CD14-positive monocyte (primary cell): ENCODE measurements around the gene USP3. TPM values are rescaled to one million over a fixed set of nuclear protein-coding genes. Genes with fewer than 3 reads are reported as not detected.

Experiments used
- DNase-seq, 3 donors: peaks; one replicate each; pipeline ENCODE4 v3.0.0-alpha.2; 2011 to 2022
- H2AFZ ChIP-seq: 2 replicates; pipeline ENCODE4 v1.6.0; 2012; ENCODE audit warnings: mild to moderate bottlenecking, low read depth, low read length, inconsistent platforms; ENCODE audit not compliant: insufficient read depth, poor library complexity, severe bottlenecking
- H3K27ac ChIP-seq, 2 donors: 1 replicate in 1 of 2; 2 replicates in 1 of 2; pipeline ENCODE4 v1.5.1; 2012 to 2013; ENCODE audit warnings: low read length in 2 of 2, control low read depth in 1 of 2, inconsistent platforms in 1 of 2, low read depth in 1 of 2, mild to moderate bottlenecking in 1 of 2
- H3K27me3 ChIP-seq, 2 donors: one replicate each; pipeline versions ENCODE4 v1.6.0 to v1.6.1; 2011 to 2013; ENCODE audit warnings: low read length in 2 of 2; ENCODE audit not compliant: control insufficient read depth in 2 of 2, insufficient read depth in 2 of 2
- H3K36me3 ChIP-seq, 2 donors: replicated peaks in 1 of 2; 1 replicate in 1 of 2; 2 replicates in 1 of 2; pipeline versions ENCODE4 v1.5.1 to v1.6.1; 2012 to 2013; ENCODE audit warnings: low read length in 2 of 2, control low read depth in 1 of 2, inconsistent platforms in 1 of 2, mild to moderate bottlenecking in 1 of 2; ENCODE audit not compliant: insufficient read depth in 2 of 2, control insufficient read depth in 1 of 2
- H3K4me1 ChIP-seq, 2 donors: 1 replicate in 1 of 2; 2 replicates in 1 of 2; pipeline versions ENCODE4 v1.5.1 to v1.6.1; 2012 to 2013; ENCODE audit warnings: low read length in 2 of 2, control low read depth in 1 of 2, inconsistent platforms in 1 of 2, mild to moderate bottlenecking in 1 of 2, moderate library complexity in 1 of 2; ENCODE audit not compliant: insufficient read depth in 2 of 2, control insufficient read depth in 1 of 2
- H3K4me2 ChIP-seq: replicated peaks from 2 replicates; pipeline ENCODE3; 2012; ENCODE audit warnings: low read length, moderate library complexity, mild to moderate bottlenecking; ENCODE audit not compliant: poor library complexity, severe bottlenecking; ENCODE audit errors: extremely low read depth
- H3K4me3 ChIP-seq, 3 experiments: fragments of 200-600 bp in 1 of 3; sonication (generic) in 1 of 3; replicated peaks in 1 of 3; 1 replicate in 2 of 3; 2 replicates in 1 of 3; pipeline ENCODE4 v1.5.1; 2011 to 2013; ENCODE audit warnings: low read length in 3 of 3, mild to moderate bottlenecking in 3 of 3, control low read depth in 2 of 3, low read depth in 2 of 3, inconsistent platforms in 1 of 3, moderate library complexity in 1 of 3
- H3K79me2 ChIP-seq: 2 replicates; pipeline ENCODE4 v1.6.0; 2012; ENCODE audit warnings: mild to moderate bottlenecking, control low read depth, inconsistent platforms, low read length, moderate library complexity; ENCODE audit not compliant: insufficient read depth
- H3K9ac ChIP-seq: 2 replicates; pipeline ENCODE4 v1.6.0; 2017; ENCODE audit warnings: low read length, mild to moderate bottlenecking; ENCODE audit not compliant: insufficient read depth, poor library complexity, severe bottlenecking
- H3K9me3 ChIP-seq, 2 donors: replicated peaks in 1 of 2; 1 replicate in 1 of 2; 2 replicates in 1 of 2; pipeline versions ENCODE4 v1.5.1 to v1.6.1; 2012 to 2013; ENCODE audit warnings: low read length in 2 of 2, control low read depth in 1 of 2; ENCODE audit not compliant: control insufficient read depth in 1 of 2, insufficient read depth in 1 of 2
- H4K20me1 ChIP-seq: 2 replicates; pipeline ENCODE4 v1.6.0; 2012; ENCODE audit warnings: mild to moderate bottlenecking, low read length, control low read depth, moderate library complexity; ENCODE audit not compliant: insufficient read depth
- H3K27ac Mint-ChIP-seq, 7 donors: one replicate each; pipeline ENCODE4 v1.8.0; 2020; ENCODE audit warnings: mild to moderate bottlenecking in 7 of 7, mixed read lengths in 7 of 7, moderate library complexity in 6 of 7, inconsistent platforms in 2 of 7
- H3K27me3 Mint-ChIP-seq, 3 donors: one replicate each; pipeline ENCODE4 v1.8.0; 2021 to 2022; ENCODE audit warnings: low read depth in 3 of 3, mild to moderate bottlenecking in 3 of 3, mixed read lengths in 3 of 3, moderate library complexity in 3 of 3, inconsistent platforms in 1 of 3
- H3K36me3 Mint-ChIP-seq, 2 donors: one replicate each; pipeline ENCODE4 v1.8.0; 2020; ENCODE audit warnings: mixed read lengths in 2 of 2, inconsistent platforms in 1 of 2, mild to moderate bottlenecking in 1 of 2
- H3K4me1 Mint-ChIP-seq: one replicate; pipeline ENCODE4 v1.8.0; 2020; ENCODE audit warnings: mild to moderate bottlenecking, mixed read lengths
- H3K4me3 Mint-ChIP-seq, 2 donors: one replicate each; pipeline ENCODE4 v1.8.0; 2020; ENCODE audit warnings: mild to moderate bottlenecking in 2 of 2, mixed read lengths in 2 of 2, moderate library complexity in 1 of 2
- H3K9me3 Mint-ChIP-seq, 7 donors: one replicate each; pipeline ENCODE4 v1.8.0; 2020 to 2022; ENCODE audit warnings: mixed read lengths in 7 of 7, mild to moderate bottlenecking in 6 of 7, moderate library complexity in 6 of 7, inconsistent platforms in 2 of 7
- WGBS: methylation state at CpG from one replicate; pipeline ENCODE4 v1.1.5; 2013; ENCODE audit warnings: missing lambda C conversion rate; ENCODE audit not compliant: insufficient coverage; 5-methylcytosine and 5-hydroxymethylcytosine counted together
- intact Hi-C, 2 donors: fragments of 100-400 bp; cut with micrococcal nuclease; formaldehyde crosslinking; loops; one replicate each; pipeline versions ENCODE4 v1.15.0 to v1.15.1; 2023
- polyA plus RNA-seq, 3 donors: library from polyadenylated mRNA; depleted of rRNA in 1 of 3; unstranded in 2 of 3; stranded (reverse) in 1 of 3; fragments of 300-500 nt in 2 of 3; fragments of >200 nt in 1 of 3; fragmentation: Illumina TruSeq in 2 of 3; gene quantifications; 1 replicate in 2 of 3; 2 replicates in 1 of 3; pipeline ENCODE4 v1.2.3, GENCODE V29; 2012 to 2021
- TF ChIP-seq, protein P1 (sequence below): fragments of 200-600 bp; IDR thresholded peaks from one replicate; pipeline ENCODE4 v1.8.0; 2022; ENCODE audit warnings: antibody characterized with exemption, mild to moderate bottlenecking

Gene USP3
- polyA plus RNA-seq, 3 donors, result 91.4 to 167 (median 122) TPM

GRCh38 chr15:63478243-63478642, 26.1 kb upstream of the USP3 start:
- peak overlapping the region in 5 of 7 donors; percentile 7 to 85 (median 73) for H3K27ac Mint-ChIP-seq
- TF ChIP-seq, protein P1, sequence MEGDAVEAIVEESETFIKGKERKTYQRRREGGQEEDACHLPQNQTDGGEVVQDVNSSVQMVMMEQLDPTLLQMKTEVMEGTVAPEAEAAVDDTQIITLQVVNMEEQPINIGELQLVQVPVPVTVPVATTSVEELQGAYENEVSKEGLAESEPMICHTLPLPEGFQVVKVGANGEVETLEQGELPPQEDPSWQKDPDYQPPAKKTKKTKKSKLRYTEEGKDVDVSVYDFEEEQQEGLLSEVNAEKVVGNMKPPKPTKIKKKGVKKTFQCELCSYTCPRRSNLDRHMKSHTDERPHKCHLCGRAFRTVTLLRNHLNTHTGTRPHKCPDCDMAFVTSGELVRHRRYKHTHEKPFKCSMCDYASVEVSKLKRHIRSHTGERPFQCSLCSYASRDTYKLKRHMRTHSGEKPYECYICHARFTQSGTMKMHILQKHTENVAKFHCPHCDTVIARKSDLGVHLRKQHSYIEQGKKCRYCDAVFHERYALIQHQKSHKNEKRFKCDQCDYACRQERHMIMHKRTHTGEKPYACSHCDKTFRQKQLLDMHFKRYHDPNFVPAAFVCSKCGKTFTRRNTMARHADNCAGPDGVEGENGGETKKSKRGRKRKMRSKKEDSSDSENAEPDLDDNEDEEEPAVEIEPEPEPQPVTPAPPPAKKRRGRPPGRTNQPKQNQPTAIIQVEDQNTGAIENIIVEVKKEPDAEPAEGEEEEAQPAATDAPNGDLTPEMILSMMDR, result no peak
- no peaks in the 10 kb centered on the region for H3K27me3 ChIP-seq
- DNase-seq, result no peak
- no peaks in the 10 kb centered on the region for H3K9me3 ChIP-seq
- H3K4me1 Mint-ChIP-seq, result peaks cover 66% of the 10 kb centered on the region
- no peaks in the 10 kb centered on the region for H3K36me3 ChIP-seq
- peaks cover 60 to 66% of the 10 kb centered on the region in 2 donors for H3K4me1 ChIP-seq
- no peak overlapping the region for H3K9ac ChIP-seq
- H3K4me2 ChIP-seq, result no peak overlapping the region
- peaks cover 3 to 4% of the 10 kb centered on the region in 2 donors for H3K36me3 Mint-ChIP-seq
- WGBS, result 100% methylated on average over 1 of the region's 6 CpGs
- no peaks in the 10 kb centered on the region for H3K9me3 Mint-ChIP-seq
- H2AFZ ChIP-seq, result no peak overlapping the region
- peaks cover 0 to 2% (median 1%) of the 10 kb centered on the region in 3 donors for H3K27me3 Mint-ChIP-seq
- no peak overlapping the region for H3K4me3 ChIP-seq
- H4K20me1 ChIP-seq, result no peaks in the 10 kb centered on the region
- H3K79me2 ChIP-seq, result peaks cover 20% of the 10 kb centered on the region
- intact Hi-C loops, result no loop called here
- H3K4me3 Mint-ChIP-seq, result no peak overlapping the region
- H3K27ac ChIP-seq, result no peak overlapping the region

- Histone ChIP-seq H3K9me3 (no peaks in the 10 kb centered on the region), H4K20me1 (no peaks in the 10 kb centered on the region), H3K27ac (peak overlapping the region; percentile 83 to 89), H3K79me2 (peaks cover 34% of the 10 kb centered on the region), H3K4me2 (peak overlapping the region; percentile 60), H3K9ac (peak overlapping the region; percentile 47), H3K4me1 (peaks cover 63 to 71% of the 10 kb centered on the region in 2 donors), H2AFZ (no peak overlapping the region), H3K36me3 (no peaks in the 10 kb centered on the region), H3K4me3 (peak overlapping the region in 1 of 3 experiments; percentile 38), H3K27me3 (no peaks in the 10 kb centered on the region)
- Mint-ChIP-seq H3K9me3 (no peaks in the 10 kb centered on the region), H3K27me3 (no peaks in the 10 kb centered on the region), H3K4me1 (peaks cover 66% of the 10 kb centered on the region), H3K36me3 (peaks cover 3% of the 10 kb centered on the region in 2 donors), H3K4me3 (no peak overlapping the region), H3K27ac (peak overlapping the region; percentile 92 to 99 (median 97))
- peak in 1 of 3 donors; percentile 27 for DNase-seq
- TF ChIP-seq, protein P1, result no peak
- no CpG with 5 or more reads among the region's 2 CpGs for WGBS
- intact Hi-C loops, result loop anchor here in 1 of 2 donors (5.0 kb wide), 1 partner anchor 37 kb away; no protein-coding TSS in a partner anchor
Measured at GRCh38 chr15:63480441-63480821, 24.0 kb upstream of the USP3 start.
